Measurements from ENCODE around the gene TRIM2.

The TRIM2 gene

DNA sequence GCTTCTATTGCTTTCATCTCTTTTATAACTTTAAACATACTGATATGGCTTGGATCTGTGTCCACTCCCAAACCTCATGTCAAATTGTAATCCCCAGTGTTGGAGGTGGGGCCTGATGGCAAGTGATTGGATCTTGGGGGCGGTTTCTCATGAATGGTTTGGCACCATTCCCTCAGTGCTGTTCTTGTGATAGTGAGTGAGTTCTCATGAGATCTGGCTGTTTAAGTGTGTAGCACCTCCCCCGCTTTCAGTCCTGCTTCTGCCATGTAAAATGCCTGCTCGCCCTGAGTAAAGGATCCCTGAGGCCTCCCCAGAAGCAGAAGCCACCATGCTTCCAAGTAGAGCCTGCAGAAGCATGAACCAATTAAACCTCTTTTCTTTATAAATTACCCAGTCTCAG, 157.9 kb downstream of the TRIM2 start:
- DNase-seq (ENCODE audit: low read depth in 1 of 2, low spot score in 1 of 2): no peak
- TF ChIP-seq, protein P1, sequence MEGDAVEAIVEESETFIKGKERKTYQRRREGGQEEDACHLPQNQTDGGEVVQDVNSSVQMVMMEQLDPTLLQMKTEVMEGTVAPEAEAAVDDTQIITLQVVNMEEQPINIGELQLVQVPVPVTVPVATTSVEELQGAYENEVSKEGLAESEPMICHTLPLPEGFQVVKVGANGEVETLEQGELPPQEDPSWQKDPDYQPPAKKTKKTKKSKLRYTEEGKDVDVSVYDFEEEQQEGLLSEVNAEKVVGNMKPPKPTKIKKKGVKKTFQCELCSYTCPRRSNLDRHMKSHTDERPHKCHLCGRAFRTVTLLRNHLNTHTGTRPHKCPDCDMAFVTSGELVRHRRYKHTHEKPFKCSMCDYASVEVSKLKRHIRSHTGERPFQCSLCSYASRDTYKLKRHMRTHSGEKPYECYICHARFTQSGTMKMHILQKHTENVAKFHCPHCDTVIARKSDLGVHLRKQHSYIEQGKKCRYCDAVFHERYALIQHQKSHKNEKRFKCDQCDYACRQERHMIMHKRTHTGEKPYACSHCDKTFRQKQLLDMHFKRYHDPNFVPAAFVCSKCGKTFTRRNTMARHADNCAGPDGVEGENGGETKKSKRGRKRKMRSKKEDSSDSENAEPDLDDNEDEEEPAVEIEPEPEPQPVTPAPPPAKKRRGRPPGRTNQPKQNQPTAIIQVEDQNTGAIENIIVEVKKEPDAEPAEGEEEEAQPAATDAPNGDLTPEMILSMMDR (IDR thresholded peaks at IDR 0.05; ENCODE audit: insufficient read depth, low read length): no peak
- TF ChIP-seq REST (IDR thresholded peaks at IDR 0.05; ENCODE audit: insufficient replicate concordance, low read depth) (no peak), SPI1 (IDR thresholded peaks at IDR 0.05; ENCODE audit: borderline replicate concordance, low read depth) (no peak), GABPA (IDR thresholded peaks at IDR 0.05; ENCODE audit: low read depth) (no peak), POLR2AphosphoS5 (IDR thresholded peaks at IDR 0.05; ENCODE audit: low read depth) (no peak)

GRCh38 chr4:153364061-153364460, 159.8 kb downstream of the TRIM2 start:
- Histone ChIP-seq H3K4me3 (replicated peaks; ENCODE audit: insufficient read depth, low read length) (no peak overlapping the region), H3K27me3 (ENCODE audit: insufficient read depth, poor library complexity, severe bottlenecking) (no peaks in the 10 kb centered on the region), H3K27ac (replicated peaks) (no peak overlapping the region)
- DNase-seq (ENCODE audit: low read depth in 1 of 2, low spot score in 1 of 2): no peak
- TF ChIP-seq REST (IDR thresholded peaks at IDR 0.05; ENCODE audit: insufficient replicate concordance, low read depth) (no peak), POLR2AphosphoS5 (IDR thresholded peaks at IDR 0.05; ENCODE audit: low read depth) (no peak), SPI1 (IDR thresholded peaks at IDR 0.05; ENCODE audit: borderline replicate concordance, low read depth) (no peak), GABPA (IDR thresholded peaks at IDR 0.05; ENCODE audit: low read depth) (no peak)
- TF ChIP-seq, protein P1 (IDR thresholded peaks at IDR 0.05; ENCODE audit: insufficient read depth, low read length): no peak

More for the DNA sequence above, 157.9 kb downstream of the TRIM2 start:
- H3K27ac ChIP-seq (replicated peaks): no peak overlapping the region
- no peaks in the 10 kb centered on the region for H3K27me3 ChIP-seq (ENCODE audit: insufficient read depth, poor library complexity, severe bottlenecking)
- H3K4me3 ChIP-seq (replicated peaks; ENCODE audit: insufficient read depth, low read length): no peak overlapping the region

DNA sequence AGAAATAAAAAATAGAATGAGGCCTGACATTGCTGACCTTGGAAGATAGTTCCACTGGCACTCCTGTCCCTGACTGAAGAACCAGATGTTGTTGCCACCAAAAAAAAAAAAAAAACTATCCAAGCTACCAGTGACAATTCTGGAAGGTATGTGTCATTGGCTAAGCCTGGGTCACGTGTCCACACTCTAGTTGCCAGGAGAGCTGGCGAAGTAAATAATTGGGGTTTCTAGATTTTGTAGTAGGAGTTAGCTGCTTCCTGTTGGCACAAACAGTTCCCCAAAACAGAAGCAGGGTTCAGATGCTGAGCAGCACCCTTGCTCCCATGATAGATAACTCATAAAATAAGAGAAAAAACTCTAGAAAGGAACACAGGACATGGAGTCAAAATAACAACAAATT, 160.8 kb downstream of the TRIM2 start:
- H3K27me3 ChIP-seq (ENCODE audit: insufficient read depth, poor library complexity, severe bottlenecking): no peaks in the 10 kb centered on the region
- TF ChIP-seq POLR2AphosphoS5 (IDR thresholded peaks at IDR 0.05; ENCODE audit: low read depth): no peak
- TF ChIP-seq REST (IDR thresholded peaks at IDR 0.05; ENCODE audit: insufficient replicate concordance, low read depth): no peak
- no peak for TF ChIP-seq GABPA (IDR thresholded peaks at IDR 0.05; ENCODE audit: low read depth)
- no peak for TF ChIP-seq SPI1 (IDR thresholded peaks at IDR 0.05; ENCODE audit: borderline replicate concordance, low read depth)
- TF ChIP-seq, protein P1 (IDR thresholded peaks at IDR 0.05; ENCODE audit: insufficient read depth, low read length): no peak
- DNase-seq (ENCODE audit: low read depth in 1 of 2, low spot score in 1 of 2): no peak
- H3K27ac ChIP-seq (replicated peaks): no peak overlapping the region
- no peak overlapping the region for H3K4me3 ChIP-seq (replicated peaks; ENCODE audit: insufficient read depth, low read length)

All from HL-60 (cell line).